SK-N-MC (cell line): ENCODE data around the gene PHACTR2.

ENCODE experiments used
- EZH2 ChIP-seq: fragments of 200-600 bp; sonication (generic); IDR thresholded peaks from one replicate; pipeline ENCODE4 v1.6.1; 2017; ENCODE audit warnings: antibody characterized with exemption
- POLR2AphosphoS5 ChIP-seq: IDR thresholded peaks from 2 replicates; pipeline ENCODE4 v1.6.1; 2012; ENCODE audit warnings: mild to moderate bottlenecking, low read depth, low read length, borderline replicate concordance

GRCh38 chr6:143745166-143746133, 67.7 kb downstream of the PHACTR2 start:
- TF ChIP-seq EZH2 (no peak), POLR2AphosphoS5 (no peak)
